Glutamatergic neuron (in vitro differentiated cells): ENCODE measurements around the gene RAMAC. TPM values are rescaled to one million over a fixed set of nuclear protein-coding genes. Genes with fewer than 3 reads are reported as not detected.

Source experiments
- DNase-seq: peaks from one replicate; pipeline ENCODE4 v3.0.0; 2022
- H3K27ac Mint-ChIP-seq: one replicate; pipeline ENCODE4 v1.8.0; 2020; ENCODE audit warnings: mild to moderate bottlenecking, mixed read lengths, inconsistent platforms; ENCODE audit not compliant: unreplicated experiment
- H3K27me3 Mint-ChIP-seq: one replicate; pipeline ENCODE4 v1.8.0; 2020; ENCODE audit warnings: mild to moderate bottlenecking, moderate library complexity, mixed read lengths, inconsistent platforms; ENCODE audit not compliant: unreplicated experiment
- H3K36me3 Mint-ChIP-seq: one replicate; pipeline ENCODE4 v1.8.0; 2020; ENCODE audit warnings: mild to moderate bottlenecking, mixed read lengths, inconsistent platforms; ENCODE audit not compliant: unreplicated experiment
- H3K4me1 Mint-ChIP-seq: one replicate; pipeline ENCODE4 v1.8.0; 2020; ENCODE audit warnings: mild to moderate bottlenecking, low read depth, mixed read lengths, inconsistent platforms; ENCODE audit not compliant: unreplicated experiment
- H3K4me3 Mint-ChIP-seq: one replicate; pipeline ENCODE4 v1.8.0; 2020; ENCODE audit warnings: mild to moderate bottlenecking, mixed read lengths, inconsistent platforms; ENCODE audit not compliant: unreplicated experiment
- H3K9me3 Mint-ChIP-seq: one replicate; pipeline ENCODE4 v1.8.0; 2020; ENCODE audit warnings: mild to moderate bottlenecking, moderate library complexity, mixed read lengths, inconsistent platforms; ENCODE audit not compliant: unreplicated experiment
- CTCF ChIP-seq: fragments of 200-600 bp; sonication (generic); IDR thresholded peaks from one replicate; pipeline ENCODE4 v1.5.0; 2021; ENCODE audit not compliant: partially characterized antibody, unreplicated experiment
- total RNA-seq: library from RNA; stranded (reverse); fragmentation: NEBNext Ultra II Directional; extraction: Animal tissue kit (Norgen Biotek cat#: 25700); gene quantifications from one replicate; pipeline ENCODE4 v1.2.1, GENCODE V29; 2021; ENCODE audit not compliant: unreplicated experiment

Gene RAMAC
- total RNA-seq, 1 donor from 2014 or later = 38.2 TPM

GRCh38 chr15:82971218-82971984 is 14.6 kb upstream of the RAMAC start:
- TF ChIP-seq CTCF = no peak
- DNase-seq = no peak
- no peaks in the 10 kb centered on the region for H3K36me3 Mint-ChIP-seq
- no peak overlapping the region for H3K27ac Mint-ChIP-seq
- H3K27me3 Mint-ChIP-seq = no peaks in the 10 kb centered on the region
- H3K4me3 Mint-ChIP-seq = no peak overlapping the region
- H3K9me3 Mint-ChIP-seq = no peaks in the 10 kb centered on the region
- no peaks in the 10 kb centered on the region for H3K4me1 Mint-ChIP-seq

- no peaks in the 10 kb centered on the region for H3K36me3 Mint-ChIP-seq
- H3K4me3 Mint-ChIP-seq = no peak overlapping the region
- no peaks in the 10 kb centered on the region for H3K27me3 Mint-ChIP-seq
- no peak for DNase-seq
- H3K9me3 Mint-ChIP-seq = no peaks in the 10 kb centered on the region
- TF ChIP-seq CTCF = no peak
- H3K27ac Mint-ChIP-seq = no peak overlapping the region
- no peaks in the 10 kb centered on the region for H3K4me1 Mint-ChIP-seq
Measured at GRCh38 chr15:82972990-82973389, 13.0 kb upstream of the RAMAC start.

GRCh38 chr15:82977076-82977475 is 8.9 kb upstream of the RAMAC start:
- Mint-ChIP-seq H3K36me3 (no peaks in the 10 kb centered on the region), H3K27ac (no peak overlapping the region), H3K27me3 (no peaks in the 10 kb centered on the region), H3K9me3 (no peaks in the 10 kb centered on the region), H3K4me3 (no peak overlapping the region), H3K4me1 (no peaks in the 10 kb centered on the region)
- no peak for TF ChIP-seq CTCF
- DNase-seq = no peak

- no peaks in the 10 kb centered on the region for H3K36me3 Mint-ChIP-seq
- no peaks in the 10 kb centered on the region for H3K9me3 Mint-ChIP-seq
- no peak for TF ChIP-seq CTCF
- H3K27me3 Mint-ChIP-seq = no peaks in the 10 kb centered on the region
- no peak overlapping the region for H3K4me3 Mint-ChIP-seq
- DNase-seq = no peak
- H3K4me1 Mint-ChIP-seq = no peaks in the 10 kb centered on the region
- no peak overlapping the region for H3K27ac Mint-ChIP-seq
Measured at GRCh38 chr15:82978438-82978837, 7.6 kb upstream of the RAMAC start.

GRCh38 chr15:82979726-82980125 is 6.3 kb upstream of the RAMAC start:
- no peak for DNase-seq
- peaks cover 1% of the 10 kb centered on the region for H3K4me1 Mint-ChIP-seq
- no peaks in the 10 kb centered on the region for H3K36me3 Mint-ChIP-seq
- H3K27me3 Mint-ChIP-seq = no peaks in the 10 kb centered on the region
- TF ChIP-seq CTCF = no peak
- H3K9me3 Mint-ChIP-seq = no peaks in the 10 kb centered on the region
- no peak overlapping the region for H3K27ac Mint-ChIP-seq
- H3K4me3 Mint-ChIP-seq = no peak overlapping the region
